Natural killer cell (primary cell): ENCODE data around the gene ADRA2A. TPM values are rescaled to one million over a fixed set of nuclear protein-coding genes. Genes with fewer than 3 reads are reported as not detected.

Experiments used
- ATAC-seq, 3 donors: fragments of 150-1000 bp in 2 of 3; fragments of 200-7000 bp in 1 of 3; cut with Tn5 transposase; 1 replicate in 1 of 3; 2 replicates in 2 of 3; pipeline ENCODE4 v1.10.0; 2021; ENCODE audit warnings: mild to moderate bottlenecking in 2 of 3, moderate library complexity in 2 of 3
- DNase-seq, 2 donors: peaks; one replicate each; pipeline versions ENCODE4 v3.0.0 to v3.0.0-alpha.2; 2013 to 2021; ENCODE audit warnings: mixed read lengths in 1 of 2
- H3K27ac ChIP-seq: one replicate; pipeline ENCODE4 v1.5.1; 2013; ENCODE audit warnings: mild to moderate bottlenecking, low read length
- H3K27me3 ChIP-seq: one replicate; pipeline ENCODE4 v1.6.1; 2013; ENCODE audit warnings: low read length; ENCODE audit not compliant: control insufficient read depth, insufficient read depth
- H3K36me3 ChIP-seq: one replicate; pipeline ENCODE4 v1.6.1; 2013; ENCODE audit warnings: low read length; ENCODE audit not compliant: control insufficient read depth, insufficient read depth
- H3K4me1 ChIP-seq: one replicate; pipeline ENCODE4 v1.6.1; 2013; ENCODE audit warnings: low read length; ENCODE audit not compliant: control insufficient read depth, insufficient read depth
- H3K4me3 ChIP-seq: one replicate; pipeline ENCODE4 v1.5.1; 2013; ENCODE audit warnings: low read length
- H3K9me3 ChIP-seq: one replicate; pipeline ENCODE4 v1.6.1; 2013; ENCODE audit warnings: low read length; ENCODE audit not compliant: control insufficient read depth, insufficient read depth
- H3K27ac Mint-ChIP-seq, 2 donors: one replicate each; pipeline ENCODE4 v1.8.0; 2022; ENCODE audit warnings: mild to moderate bottlenecking in 2 of 2, mixed read lengths in 2 of 2, moderate library complexity in 1 of 2
- H3K27me3 Mint-ChIP-seq, 2 donors: one replicate each; pipeline ENCODE4 v1.8.0; 2022; ENCODE audit warnings: low read depth in 2 of 2, mixed read lengths in 2 of 2
- H3K36me3 Mint-ChIP-seq: one replicate; pipeline ENCODE4 v1.8.0; 2022; ENCODE audit warnings: mixed read lengths
- H3K4me1 Mint-ChIP-seq, 2 donors: one replicate each; pipeline ENCODE4 v1.8.0; 2022; ENCODE audit warnings: mixed read lengths in 2 of 2
- H3K4me3 Mint-ChIP-seq: one replicate; pipeline ENCODE4 v1.8.0; 2022; ENCODE audit warnings: mild to moderate bottlenecking, moderate library complexity, mixed read lengths
- H3K9me3 Mint-ChIP-seq, 2 donors: one replicate each; pipeline ENCODE4 v1.8.0; 2022; ENCODE audit warnings: mixed read lengths in 2 of 2
- WGBS: methylation state at CpG from one replicate; pipeline ENCODE4 v1.1.7; 2013; ENCODE audit warnings: missing lambda C conversion rate; ENCODE audit not compliant: insufficient coverage; 5-methylcytosine and 5-hydroxymethylcytosine counted together
- intact Hi-C: fragments of 100-400 bp; cut with micrococcal nuclease; formaldehyde crosslinking; loops from one replicate; pipeline ENCODE4 v1.14.2; 2022
- total RNA-seq, 4 donors: library from RNA; stranded (reverse); fragments of 120-200 nt in 1 of 4; gene quantifications; one replicate each; pipeline versions ENCODE4 v1.2.3 to v1.2.4, GENCODE V29; 2013 to 2022
- TF ChIP-seq, protein P1 (sequence below): fragments of 200-600 bp; IDR thresholded peaks from one replicate; pipeline ENCODE4 v1.8.0; 2022; ENCODE audit warnings: antibody characterized with exemption

The ADRA2A gene
- total RNA-seq, 3 donors from 2014 or later (not counting 1 experiment from before 2014, with no cell fraction given) = 0.07 to 0.28 TPM; not detected in 1

DNA sequence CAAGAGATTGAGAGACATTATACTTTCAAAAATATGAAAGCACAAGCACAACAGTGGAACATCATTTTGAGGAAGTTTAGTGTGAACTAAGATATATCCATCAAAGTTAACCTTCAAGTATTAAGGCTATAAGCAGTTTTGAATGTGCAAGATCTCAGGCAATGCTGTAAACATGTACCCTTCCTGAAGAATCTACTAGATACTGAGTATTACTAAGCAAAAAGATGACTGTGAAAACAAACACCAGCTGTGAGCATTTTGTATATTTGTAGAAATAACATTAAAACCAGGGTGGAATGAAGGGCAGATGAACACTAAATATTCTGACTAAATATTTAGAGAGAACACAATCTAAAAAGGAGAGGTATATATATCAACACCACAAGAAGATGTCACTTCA lies 41.3 kb upstream of the ADRA2A start:
- no peaks in the 10 kb centered on the region for H3K27me3 Mint-ChIP-seq
- no peaks in the 10 kb centered on the region for H3K36me3 ChIP-seq
- H3K4me1 ChIP-seq = no peaks in the 10 kb centered on the region
- H3K27me3 ChIP-seq = no peaks in the 10 kb centered on the region
- DNase-seq = no peak
- TF ChIP-seq, protein P1, sequence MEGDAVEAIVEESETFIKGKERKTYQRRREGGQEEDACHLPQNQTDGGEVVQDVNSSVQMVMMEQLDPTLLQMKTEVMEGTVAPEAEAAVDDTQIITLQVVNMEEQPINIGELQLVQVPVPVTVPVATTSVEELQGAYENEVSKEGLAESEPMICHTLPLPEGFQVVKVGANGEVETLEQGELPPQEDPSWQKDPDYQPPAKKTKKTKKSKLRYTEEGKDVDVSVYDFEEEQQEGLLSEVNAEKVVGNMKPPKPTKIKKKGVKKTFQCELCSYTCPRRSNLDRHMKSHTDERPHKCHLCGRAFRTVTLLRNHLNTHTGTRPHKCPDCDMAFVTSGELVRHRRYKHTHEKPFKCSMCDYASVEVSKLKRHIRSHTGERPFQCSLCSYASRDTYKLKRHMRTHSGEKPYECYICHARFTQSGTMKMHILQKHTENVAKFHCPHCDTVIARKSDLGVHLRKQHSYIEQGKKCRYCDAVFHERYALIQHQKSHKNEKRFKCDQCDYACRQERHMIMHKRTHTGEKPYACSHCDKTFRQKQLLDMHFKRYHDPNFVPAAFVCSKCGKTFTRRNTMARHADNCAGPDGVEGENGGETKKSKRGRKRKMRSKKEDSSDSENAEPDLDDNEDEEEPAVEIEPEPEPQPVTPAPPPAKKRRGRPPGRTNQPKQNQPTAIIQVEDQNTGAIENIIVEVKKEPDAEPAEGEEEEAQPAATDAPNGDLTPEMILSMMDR = no peak
- no peak overlapping the region for H3K4me3 ChIP-seq
- intact Hi-C loops = no loop called here
- no peak for ATAC-seq
- H3K27ac ChIP-seq = no peak overlapping the region
- H3K4me3 Mint-ChIP-seq = no peak overlapping the region
- peaks cover 20% of the 10 kb centered on the region for H3K36me3 Mint-ChIP-seq
- peaks cover 8 to 20% of the 10 kb centered on the region in 2 donors for H3K9me3 Mint-ChIP-seq
- no peak overlapping the region for H3K27ac Mint-ChIP-seq
- H3K4me1 Mint-ChIP-seq = peaks cover 1 to 2% of the 10 kb centered on the region in 2 donors
- H3K9me3 ChIP-seq = peaks cover 21% of the 10 kb centered on the region

DNA sequence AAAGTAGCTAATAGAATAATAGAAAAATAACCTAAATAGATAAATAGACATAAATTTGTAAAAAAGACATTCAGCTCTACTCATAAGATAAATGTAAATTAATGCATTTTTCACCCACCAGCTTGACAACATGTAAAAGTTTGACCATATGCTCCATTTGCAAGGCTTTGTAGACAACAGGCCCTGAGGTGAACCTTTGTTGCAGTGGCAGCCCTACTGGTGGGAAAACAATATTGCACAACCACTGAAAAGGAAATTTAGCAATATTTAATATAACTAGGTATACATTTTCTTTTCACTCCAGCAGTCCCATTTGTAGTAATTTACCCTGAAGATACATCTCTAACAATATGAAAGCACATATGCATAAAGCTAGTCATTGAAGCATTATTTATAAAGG lies 39.0 kb upstream of the ADRA2A start:
- intact Hi-C loops = no loop called here
- Histone ChIP-seq H3K36me3 (no peaks in the 10 kb centered on the region), H3K27ac (no peak overlapping the region), H3K4me3 (no peak overlapping the region), H3K27me3 (no peaks in the 10 kb centered on the region), H3K9me3 (peaks cover 21% of the 10 kb centered on the region), H3K4me1 (no peaks in the 10 kb centered on the region)
- H3K4me3 Mint-ChIP-seq = no peak overlapping the region
- H3K36me3 Mint-ChIP-seq = peaks cover 34% of the 10 kb centered on the region
- ATAC-seq (no peak), DNase-seq (no peak)
- H3K4me1 Mint-ChIP-seq = no peaks in the 10 kb centered on the region
- TF ChIP-seq, protein P1 = no peak
- H3K27me3 Mint-ChIP-seq = peaks cover 0 to 17% of the 10 kb centered on the region in 2 donors
- H3K27ac Mint-ChIP-seq = no peak overlapping the region
- peaks cover 16 to 18% of the 10 kb centered on the region in 2 donors for H3K9me3 Mint-ChIP-seq

DNA sequence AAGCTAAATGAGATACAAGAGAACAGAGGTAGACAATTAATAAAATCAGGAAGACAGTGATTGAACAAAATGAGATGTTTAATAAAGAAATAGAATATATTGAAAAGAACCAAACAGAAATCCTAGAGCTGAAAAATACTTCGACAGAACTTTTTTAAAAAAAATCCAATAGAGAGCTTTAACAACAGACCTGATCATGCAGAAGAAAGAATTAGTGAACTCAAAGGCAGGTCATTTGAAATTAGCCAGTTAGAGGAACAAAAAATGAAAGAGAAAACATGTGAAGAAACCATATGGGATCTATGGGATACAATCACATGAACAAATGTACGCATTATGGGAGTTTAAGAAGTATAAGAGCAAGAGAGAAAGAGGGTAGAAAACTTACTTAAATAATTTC lies 37.3 kb upstream of the ADRA2A start:
- Mint-ChIP-seq H3K27me3 (peaks cover 0 to 20% of the 10 kb centered on the region in 2 donors), H3K4me1 (no peaks in the 10 kb centered on the region), H3K9me3 (peaks cover 15 to 16% of the 10 kb centered on the region in 2 donors), H3K27ac (no peak overlapping the region), H3K36me3 (peaks cover 27% of the 10 kb centered on the region), H3K4me3 (no peak overlapping the region)
- H3K9me3 ChIP-seq = peaks cover 14% of the 10 kb centered on the region
- no peaks in the 10 kb centered on the region for H3K4me1 ChIP-seq
- no peak overlapping the region for H3K4me3 ChIP-seq
- H3K36me3 ChIP-seq = no peaks in the 10 kb centered on the region
- no peaks in the 10 kb centered on the region for H3K27me3 ChIP-seq
- no peak for ATAC-seq
- no peak overlapping the region for H3K27ac ChIP-seq
- TF ChIP-seq, protein P1 = no peak
- intact Hi-C loops = no loop called here
- WGBS = no CpG with 5 or more reads among the region's 2 CpGs
- DNase-seq = no peak

- intact Hi-C loops = no loop called here
- H3K27ac ChIP-seq = no peak overlapping the region
- H3K4me3 Mint-ChIP-seq = no peak overlapping the region
- no CpG with 5 or more reads among the region's 1 CpG for WGBS
- H3K4me1 Mint-ChIP-seq = no peaks in the 10 kb centered on the region
- peaks cover 3% of the 10 kb centered on the region for H3K27me3 ChIP-seq
- no peak for DNase-seq
- TF ChIP-seq, protein P1 = no peak
- H3K27ac Mint-ChIP-seq = no peak overlapping the region
- no peak overlapping the region for H3K4me3 ChIP-seq
- peaks cover 2 to 5% of the 10 kb centered on the region in 2 donors for H3K9me3 Mint-ChIP-seq
- ATAC-seq = no peak
- H3K36me3 Mint-ChIP-seq = no peaks in the 10 kb centered on the region
- H3K27me3 Mint-ChIP-seq = peaks cover 9 to 27% of the 10 kb centered on the region in 2 donors
- H3K4me1 ChIP-seq = no peaks in the 10 kb centered on the region
- no peaks in the 10 kb centered on the region for H3K36me3 ChIP-seq
- H3K9me3 ChIP-seq = peaks cover 3% of the 10 kb centered on the region
These were observed 19.8 kb upstream of the ADRA2A start for GRCh38 chr10:111057006-111057405.
